GM19455 (cell line): ENCODE results near the gene CNTNAP1.
"Not testable (repeated sequence)": the region's sequence is repeated elsewhere in the genome, so short reads cannot be mapped to it uniquely, and the experiment has no call there.

Source experiments
- ATAC-seq: cut with Tn5 transposase; IDR thresholded peaks from one replicate; pipeline ENCODE4 v1.9.1; 2021; ENCODE audit not compliant: unreplicated experiment

The CNTNAP1 gene

GRCh38 chr17:42681976-42682721 lies at the start of gene CNTNAP1:
CNTNAP1 (plus strand) TSS chr17:42682531; CDS start chr17:42682830, 299 bp downstream.
- no peak for ATAC-seq

- no peak for ATAC-seq
These were observed 49.3 kb upstream of the CNTNAP1 start for GRCh38 chr17:42632949-42633444.

- ATAC-seq: no peak
These were observed 42.7 kb upstream of the CNTNAP1 start for GRCh38 chr17:42639525-42640113.

- ATAC-seq: no peak
These were observed 42.2 kb upstream of the CNTNAP1 start for GRCh38 chr17:42640121-42640520.

GRCh38 chr17:42642336-42642735 lies 40.0 kb upstream of the CNTNAP1 start:
- no peak for ATAC-seq

GRCh38 chr17:42647778-42648177 lies 34.6 kb upstream of the CNTNAP1 start:
- no peak for ATAC-seq

- no peak for ATAC-seq
These were observed 30.9 kb upstream of the CNTNAP1 start for GRCh38 chr17:42651392-42651791.

GRCh38 chr17:42653179-42654124 lies 28.9 kb upstream of the CNTNAP1 start:
- ATAC-seq: no peak

- no peak for ATAC-seq
These were observed 26.8 kb upstream of the CNTNAP1 start for GRCh38 chr17:42655528-42655927.

GRCh38 chr17:42657824-42658588 lies 24.3 kb upstream of the CNTNAP1 start:
- no peak for ATAC-seq

GRCh38 chr17:42659079-42659931 lies 23.0 kb upstream of the CNTNAP1 start, which contains the start of gene TUBG2:
TUBG2 (plus strand) TSS chr17:42659284; CDS start chr17:42659504, 220 bp downstream.
- ATAC-seq: no peak

- ATAC-seq: not testable (repeated sequence)
These were observed 22.4 kb upstream of the CNTNAP1 start for GRCh38 chr17:42659932-42660274.

- ATAC-seq: no peak
These were observed 21.5 kb upstream of the CNTNAP1 start for GRCh38 chr17:42660692-42661345.

GRCh38 chr17:42665581-42666001 lies 16.7 kb upstream of the CNTNAP1 start:
- ATAC-seq: no peak

- ATAC-seq: not testable (repeated sequence)
These were observed 16.2 kb upstream of the CNTNAP1 start for GRCh38 chr17:42666126-42666525.

- ATAC-seq: no peak
These were observed 15.0 kb upstream of the CNTNAP1 start for GRCh38 chr17:42667088-42667951.

- ATAC-seq: no peak
These were observed 12.7 kb upstream of the CNTNAP1 start for GRCh38 chr17:42669705-42669976.
